Measurements from ENCODE around the gene FKBP5. TPM values are rescaled to one million over a fixed set of nuclear protein-coding genes. Genes with fewer than 3 reads are reported as not detected.

FKBP5 gene
- total and polyA plus RNA-seq, 2 of the 4 experiments (the other 2 are of a cell fraction), result 6.8 to 7.0 TPM

GRCh38 chr6:35596448-35597442 lies 92.0 kb downstream of the FKBP5 start:
- in situ Hi-C loops (cut with MboI; ENCODE audit: low sequenced_read_pairs) (no loop called here), dilution Hi-C loops (cut with HindIII; ENCODE audit: low sequenced_read_pairs, unreplicated experiment) (no loop called here), intact Hi-C loops (cut with micrococcal nuclease) (no loop called here)
- no peak overlapping the region for H3K23ac ChIP-seq (ENCODE audit: low read depth, low read length)
- H4K91ac ChIP-seq (ENCODE audit: insufficient read depth, low read depth, low read length), result peak overlapping the region; percentile 66
- no peak overlapping the region for H3K4me2 ChIP-seq (ENCODE audit: low read depth, low read length)
- H3K79me1 ChIP-seq (ENCODE audit: low read depth in 1 of 2, low read length in 2 of 2), result no peaks in the 10 kb centered on the region; a peak in 1 of 4 replicates
- H3K36me3 ChIP-seq (ENCODE audit: control insufficient read depth, insufficient read depth, low read length), result no peaks in the 10 kb centered on the region
- H4K5ac ChIP-seq (ENCODE audit: low read depth, low read length), result no peak overlapping the region
- ChIA-PET CTCF (no interaction called here), POLR2A (ENCODE audit: unreplicated experiment) (no interaction called here)
- DNase-seq (peak; percentile 85), ATAC-seq (ENCODE audit: low read depth) (peak; percentile 51)
- H3K9ac ChIP-seq (ENCODE audit: low read depth, low read length), result no peak overlapping the region
- H2AK5ac ChIP-seq (ENCODE audit: low read depth, low read length), result peak overlapping the region; percentile 45; the same call in 1 of the 2 replicates
- H4K20me1 ChIP-seq (ENCODE audit: insufficient read depth, low read length), result 0 out of 2 replicates have a peak, but pooled peaks cover 3% of the 10 kb centered on the region
- H2BK5ac ChIP-seq (ENCODE audit: low read depth, low read length, poor library complexity, severe bottlenecking), result no peak overlapping the region
- peaks cover 7% of the 10 kb centered on the region for H3K9me1 ChIP-seq (ENCODE audit: insufficient read depth, low read length)
- WGBS, 2 experiments (ENCODE audit: extremely low coverage in 2 of 2, insufficient read length in 1 of 2), result 50% methylated on average over 3 of the region's 8 CpGs; no CpG with 5 or more reads in 1 of the 2 experiments
- H2BK15ac ChIP-seq (ENCODE audit: low read depth, low read length), result peak overlapping the region; percentile 27; the same call in 1 of the 3 replicates
- H2AFZ ChIP-seq (replicated peaks; ENCODE audit: low read length, poor library complexity), result no peak overlapping the region
- H3K27ac ChIP-seq (ENCODE audit: insufficient read depth, low read length), result no peak overlapping the region
- no peak overlapping the region for H3K18ac ChIP-seq (ENCODE audit: low read depth, low read length)
- H3K9me3 ChIP-seq (ENCODE audit: control insufficient read depth, insufficient read depth, low read length), result no peaks in the 10 kb centered on the region
- peak overlapping the region; percentile 67 for H3K4ac ChIP-seq (ENCODE audit: low read depth, low read length)
- H2AK9ac ChIP-seq (replicated peaks; ENCODE audit: low read depth, low read length, poor library complexity), result no peak overlapping the region
- BruUV-seq (replicated peaks), result no TSS peak
- H2BK120ac ChIP-seq (ENCODE audit: low read depth, low read length), result peak overlapping the region; percentile 25; the same call in 1 of the 2 replicates
- TF ChIP-seq ELK1 (IDR thresholded peaks at IDR 0.05; ENCODE audit: borderline replicate concordance, low read depth, low read length) (no peak), RCOR1 (IDR thresholded peaks at IDR 0.05; ENCODE audit: insufficient replicate concordance, low read length) (no peak), MAZ (IDR thresholded peaks at IDR 0.05; ENCODE audit: borderline replicate concordance, low read depth, low read length) (no peak), NFE2L2 (IDR thresholded peaks at IDR 0.05; ENCODE audit: low read depth, low read length) (no peak), POLR2A (IDR thresholded peaks at IDR 0.05; ENCODE audit: low read depth, low read length) (no peak), SMC3 (IDR thresholded peaks at IDR 0.05; ENCODE audit: low read depth, low read length) (no peak), FOS (IDR thresholded peaks at IDR 0.05; ENCODE audit: low read depth, low read length) (peak; percentile 73), RAD21 (IDR thresholded peaks at IDR 0.05; ENCODE audit: low read length) (no peak), CTCF (conservative IDR thresholded peaks at IDR 0.05; ENCODE audit: low read depth, low read length) (no peak), BHLHE40 (IDR thresholded peaks at IDR 0.05; ENCODE audit: low read depth, low read length) (peak; percentile 5; the same call in 1 of the 2 replicates), CEBPB (IDR thresholded peaks at IDR 0.05; ENCODE audit: low read depth, low read length) (no peak), RFX5 (IDR thresholded peaks at IDR 0.05; ENCODE audit: low read depth, low read length) (no peak), USF2 (IDR thresholded peaks at IDR 0.05; ENCODE audit: low read depth, low read length) (no peak), CHD1 (IDR thresholded peaks at IDR 0.05; ENCODE audit: low read depth, low read length) (no peak)
- H2BK20ac ChIP-seq (ENCODE audit: low read depth, low read length), result peak overlapping the region; percentile 53
- H3K14ac ChIP-seq (replicated peaks; ENCODE audit: low read depth, low read length), result peak overlapping the region; percentile 27; the same call in 1 of the 2 replicates
- H3K4me1 ChIP-seq (ENCODE audit: control insufficient read depth, insufficient read depth, low read length), result peaks cover 5% of the 10 kb centered on the region
- H3K27me3 ChIP-seq (ENCODE audit: control insufficient read depth, insufficient read depth, low read length), result no peaks in the 10 kb centered on the region
- no peak overlapping the region for H3K4me3 ChIP-seq (ENCODE audit: insufficient read depth, low read depth, low read length)
- H4K8ac ChIP-seq (ENCODE audit: low read depth in 2 of 2, low read length in 2 of 2), result no peak overlapping the region
- H3K56ac ChIP-seq (ENCODE audit: extremely low read depth, insufficient read depth, low read length), result no peak overlapping the region
